GM12872 (cell line): ENCODE measurements around the gene LIMD2.

Source experiments
- TF ChIP-seq, protein P1 (sequence below): IDR thresholded peaks from 3 replicates; pipeline ENCODE4 v1.5.1; 2011; ENCODE audit warnings: low read depth, mild to moderate bottlenecking, low read length, moderate library complexity; ENCODE audit not compliant: insufficient read depth

LIMD2 gene

DNA sequence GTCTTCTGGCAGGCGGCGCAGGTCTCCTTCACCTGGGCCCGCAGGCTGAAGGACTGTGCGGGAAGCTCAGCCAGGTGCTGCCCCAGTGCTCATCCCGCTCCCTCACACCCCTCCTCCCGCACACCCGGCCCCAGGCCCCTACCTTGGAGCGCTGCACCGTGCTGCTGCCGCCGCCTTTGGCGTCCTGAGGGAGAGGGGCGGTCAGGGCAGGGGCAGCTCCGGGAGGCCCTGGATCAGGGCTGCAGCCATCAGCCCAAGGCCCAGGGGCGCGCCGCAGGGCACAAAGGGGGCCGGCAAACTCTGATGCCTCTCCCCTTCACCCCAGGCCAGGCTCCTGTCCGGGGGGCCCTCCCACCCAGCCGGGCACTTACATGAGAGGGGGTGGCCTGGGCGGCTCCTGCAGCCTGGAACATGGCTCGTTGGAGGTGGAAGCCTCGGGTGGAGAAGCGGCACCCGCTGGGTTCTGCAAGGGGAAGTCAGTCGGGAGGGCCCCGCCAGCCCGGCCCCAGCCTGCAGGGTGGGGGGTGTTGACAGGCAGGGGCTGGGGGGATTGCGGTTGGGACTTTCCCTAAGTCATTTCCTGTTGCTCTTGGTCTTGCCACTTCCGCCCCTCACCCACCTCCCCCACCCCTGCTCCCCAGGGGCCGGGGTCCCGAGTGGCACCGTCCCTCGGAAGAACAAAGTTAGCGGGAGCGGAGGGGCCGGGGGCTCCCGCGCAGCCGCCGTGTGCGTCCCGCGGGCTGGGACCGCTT is 863 bp downstream of the LIMD2 start:
- TF ChIP-seq, protein P1, sequence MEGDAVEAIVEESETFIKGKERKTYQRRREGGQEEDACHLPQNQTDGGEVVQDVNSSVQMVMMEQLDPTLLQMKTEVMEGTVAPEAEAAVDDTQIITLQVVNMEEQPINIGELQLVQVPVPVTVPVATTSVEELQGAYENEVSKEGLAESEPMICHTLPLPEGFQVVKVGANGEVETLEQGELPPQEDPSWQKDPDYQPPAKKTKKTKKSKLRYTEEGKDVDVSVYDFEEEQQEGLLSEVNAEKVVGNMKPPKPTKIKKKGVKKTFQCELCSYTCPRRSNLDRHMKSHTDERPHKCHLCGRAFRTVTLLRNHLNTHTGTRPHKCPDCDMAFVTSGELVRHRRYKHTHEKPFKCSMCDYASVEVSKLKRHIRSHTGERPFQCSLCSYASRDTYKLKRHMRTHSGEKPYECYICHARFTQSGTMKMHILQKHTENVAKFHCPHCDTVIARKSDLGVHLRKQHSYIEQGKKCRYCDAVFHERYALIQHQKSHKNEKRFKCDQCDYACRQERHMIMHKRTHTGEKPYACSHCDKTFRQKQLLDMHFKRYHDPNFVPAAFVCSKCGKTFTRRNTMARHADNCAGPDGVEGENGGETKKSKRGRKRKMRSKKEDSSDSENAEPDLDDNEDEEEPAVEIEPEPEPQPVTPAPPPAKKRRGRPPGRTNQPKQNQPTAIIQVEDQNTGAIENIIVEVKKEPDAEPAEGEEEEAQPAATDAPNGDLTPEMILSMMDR: no peak

DNA sequence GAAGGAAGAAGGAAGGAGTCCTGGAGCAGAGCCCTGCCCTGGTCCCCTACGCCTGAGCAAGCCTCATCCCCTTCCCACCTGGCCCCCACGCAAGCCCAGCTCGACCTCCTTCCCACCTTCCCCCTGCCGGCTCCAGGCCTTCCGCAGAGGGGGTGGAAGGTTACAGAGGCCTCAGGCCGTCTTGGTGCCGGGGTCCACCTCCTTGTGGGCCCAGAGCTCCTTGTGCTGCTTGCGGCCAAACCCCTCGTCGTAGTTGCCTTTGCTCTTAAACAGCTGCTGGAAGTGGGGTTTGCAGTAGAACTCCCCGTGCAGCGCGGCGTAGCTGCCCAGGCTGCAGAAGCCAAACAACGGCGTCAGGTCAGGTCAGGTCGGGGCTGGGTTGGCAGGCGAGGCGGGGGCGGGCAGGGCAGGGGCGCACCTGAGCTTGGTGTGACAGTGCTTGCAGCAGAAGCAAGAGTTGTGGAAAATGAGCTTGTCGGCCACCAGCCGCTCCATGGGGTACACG is 1.5 kb downstream of the LIMD2 start:
- TF ChIP-seq, protein P1: no peak

DNA sequence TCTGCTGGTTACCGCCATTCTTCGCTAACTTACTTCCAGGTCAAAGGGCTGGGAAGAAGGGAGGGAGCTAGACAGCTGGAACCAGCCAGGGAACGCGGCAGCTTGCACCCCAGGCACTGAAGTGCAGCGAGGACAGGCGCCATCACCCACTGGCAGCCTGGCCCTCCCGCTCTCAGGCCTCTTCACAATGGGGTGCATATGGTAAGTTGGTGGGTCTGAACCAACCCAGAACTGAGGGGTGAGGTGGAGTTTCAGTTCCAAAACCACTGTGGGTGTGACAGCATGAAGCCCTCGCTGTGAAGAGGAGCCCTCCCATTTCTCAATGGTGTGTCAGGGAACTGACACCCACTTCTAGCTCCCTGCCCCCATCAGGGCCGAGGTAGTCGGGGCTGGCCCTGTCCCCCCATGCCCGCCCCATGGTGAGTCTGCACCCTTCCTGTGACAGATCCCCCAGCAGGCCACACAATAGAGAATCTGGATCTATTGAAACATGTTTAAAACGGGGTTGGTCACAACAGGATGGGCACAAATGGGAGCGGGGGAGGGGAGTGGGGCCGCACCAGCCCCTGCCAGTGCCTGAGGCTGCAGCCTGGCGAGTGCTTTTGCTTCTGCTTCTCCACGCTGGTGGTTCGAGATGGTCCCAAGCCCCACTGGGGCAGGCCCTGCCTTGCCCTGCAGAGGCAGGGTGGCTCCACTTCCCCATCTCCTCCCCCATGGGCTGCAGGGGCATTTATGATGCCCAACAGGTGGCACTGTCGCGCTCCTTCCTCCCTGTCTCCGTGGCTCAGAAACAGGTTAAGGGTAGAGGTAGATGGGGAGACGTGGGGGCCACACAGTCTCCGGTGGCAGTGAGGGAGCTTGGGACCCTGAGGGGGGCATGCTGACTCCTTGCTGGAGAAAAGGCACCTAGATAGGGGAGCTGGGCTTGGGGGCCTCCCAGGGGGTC is 2.3 kb downstream of the LIMD2 start:
- TF ChIP-seq, protein P1: peak; percentile 84

DNA sequence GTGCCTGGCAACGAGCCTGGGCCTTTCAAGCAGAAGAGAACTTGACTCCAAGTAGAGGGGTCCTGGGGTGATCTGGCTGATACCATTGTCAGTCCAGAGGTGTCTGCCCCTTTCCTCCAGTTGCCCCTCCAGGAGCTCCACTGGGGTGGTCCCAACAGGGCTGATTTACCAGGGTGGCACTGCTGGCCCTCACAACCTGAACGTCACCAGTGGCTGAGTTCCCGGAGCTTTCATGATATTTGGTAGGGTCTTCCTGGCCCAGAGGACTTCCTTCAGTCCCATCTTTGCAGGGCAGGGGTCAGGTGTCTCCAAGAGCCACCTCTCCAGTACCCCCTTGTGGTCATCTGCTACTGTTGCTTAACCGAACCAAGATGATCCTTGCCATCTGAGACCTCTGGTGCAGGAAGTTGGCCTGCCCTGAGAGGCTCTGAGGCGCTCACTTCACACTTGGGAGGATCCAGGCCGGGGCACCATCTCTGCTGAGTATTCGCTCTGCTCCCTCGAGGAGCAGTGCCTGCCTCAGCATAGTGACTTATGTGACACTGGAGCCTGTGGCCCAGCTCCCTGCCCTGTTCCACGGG is 3.5 kb downstream of the LIMD2 start:
- TF ChIP-seq, protein P1: peak; percentile 72

DNA sequence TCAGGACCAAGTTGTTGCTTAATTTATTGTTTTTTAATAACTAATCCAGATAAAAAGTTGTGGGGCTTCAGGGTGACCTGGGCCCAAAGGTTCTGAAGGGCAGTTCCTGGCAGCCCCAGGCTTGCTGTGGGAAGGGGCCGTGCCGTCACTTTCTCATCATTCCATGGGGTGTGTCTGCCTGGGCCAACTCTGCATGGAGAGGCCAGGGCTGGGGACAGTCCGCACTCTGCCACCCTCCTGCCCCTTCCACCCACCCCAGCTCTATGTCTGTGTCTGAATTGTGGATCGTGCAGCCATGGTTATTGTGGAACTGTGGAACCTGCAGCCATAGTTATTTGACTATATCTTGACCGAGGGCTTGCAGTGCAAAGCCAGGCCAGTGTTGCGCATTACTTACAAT is 4.0 kb downstream of the LIMD2 start:
- TF ChIP-seq, protein P1: no peak

DNA sequence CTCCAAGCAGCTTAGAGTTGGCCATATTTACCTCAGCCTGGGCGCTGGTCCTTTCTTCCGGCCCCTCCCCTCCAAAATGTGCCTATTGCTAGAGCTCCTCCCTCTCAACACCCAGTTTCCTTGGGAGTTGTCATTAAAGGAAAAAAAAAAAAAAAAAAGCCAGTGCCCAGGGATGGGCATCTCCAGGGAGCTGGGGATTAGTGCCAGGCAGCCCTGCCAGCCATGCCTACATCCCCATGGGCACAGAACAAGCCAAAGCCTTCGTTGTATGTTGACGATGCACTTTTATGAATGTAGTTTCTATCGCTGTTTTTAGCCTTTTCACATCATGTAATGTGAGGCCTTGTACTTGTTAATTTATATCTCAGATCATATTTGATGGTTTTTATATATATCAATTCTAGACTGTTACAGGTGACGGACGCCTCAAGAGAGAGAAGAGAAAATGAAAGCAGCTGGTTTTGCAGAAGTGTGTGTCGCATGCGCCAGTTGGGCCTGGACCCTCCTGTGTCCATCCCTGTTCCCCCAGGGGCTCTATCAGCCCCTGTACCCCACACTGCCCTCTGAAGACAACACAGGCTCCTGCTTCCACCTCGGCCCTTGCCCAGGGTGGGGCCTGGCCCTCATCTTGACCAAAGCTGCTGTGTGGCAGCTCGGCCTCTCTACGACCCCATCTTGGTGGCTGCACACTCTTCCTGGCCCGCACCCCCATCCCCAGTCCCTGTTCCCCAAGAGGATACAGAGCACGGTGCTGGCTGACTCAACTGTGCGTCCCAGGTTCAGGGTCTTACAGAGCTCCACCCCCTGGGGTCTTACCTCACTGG is 4.8 kb downstream of the LIMD2 start:
- TF ChIP-seq, protein P1: no peak
